ENCODE measurements around the gene ZBTB42. TPM values are rescaled to one million over a fixed set of nuclear protein-coding genes. Genes with fewer than 3 reads are reported as not detected.

Gene ZBTB42
- total RNA-seq, 4 donors from 2014 or later: 2.4 to 20.8 (median 12.5) TPM

- no peak overlapping the region for H3K4me3 ChIP-seq
- peaks cover 0 to 21% of the 10 kb centered on the region in 2 donors for H3K36me3 ChIP-seq
- H3K4me1 ChIP-seq: peaks cover 12 to 20% of the 10 kb centered on the region in 2 donors
- no peaks in the 10 kb centered on the region for H3K9me3 ChIP-seq
- H3K27ac ChIP-seq: no peak overlapping the region
- in situ Hi-C loops (cut with MboI; ENCODE audit: low sequenced_read_pairs in 4 of 4): no loop called here
- intact Hi-C loops (cut with DNase I; ENCODE audit: low total_unique reads): no loop called here
- no peak for TF ChIP-seq POLR2A (IDR thresholded peaks at IDR 0.05)
- no peak for ATAC-seq
- no peaks in the 10 kb centered on the region for H3K27me3 ChIP-seq
- no peak for DNase-seq
These were observed 13.2 kb upstream of the ZBTB42 start for GRCh38 chr14:104787736-104788135.

- TF ChIP-seq CTCF (IDR thresholded peaks at IDR 0.05 in 4 of 5, conservative IDR thresholded peaks at IDR 0.05 in 1 of 5) (no peak), POLR2A (IDR thresholded peaks at IDR 0.05) (no peak)
- Histone ChIP-seq H3K36me3 (peaks cover 0 to 21% of the 10 kb centered on the region in 2 donors), H3K27me3 (no peaks in the 10 kb centered on the region), H3K4me3 (no peak overlapping the region), H3K27ac (no peak overlapping the region), H3K9me3 (no peaks in the 10 kb centered on the region), H3K4me1 (peaks cover 18 to 25% of the 10 kb centered on the region in 2 donors)
- no peak for ATAC-seq
- in situ Hi-C loops (cut with MboI; ENCODE audit: low sequenced_read_pairs in 4 of 4): no loop called here
- intact Hi-C loops (cut with DNase I; ENCODE audit: low total_unique reads): no loop called here
- DNase-seq: no peak
These were observed 12.6 kb upstream of the ZBTB42 start for GRCh38 chr14:104788161-104788818.

GRCh38 chr14:104788873-104789663, 11.8 kb upstream of the ZBTB42 start:
- intact Hi-C loops (cut with DNase I; ENCODE audit: low total_unique reads) (no loop called here), in situ Hi-C loops (cut with MboI; ENCODE audit: low sequenced_read_pairs in 4 of 4) (no loop called here)
- Histone ChIP-seq H3K27ac (no peak overlapping the region), H3K27me3 (no peaks in the 10 kb centered on the region), H3K4me3 (no peak overlapping the region), H3K4me1 (peaks cover 26 to 33% of the 10 kb centered on the region in 2 donors), H3K9me3 (no peaks in the 10 kb centered on the region), H3K36me3 (peaks cover 0 to 21% of the 10 kb centered on the region in 2 donors)
- TF ChIP-seq POLR2A (IDR thresholded peaks at IDR 0.05) (no peak), CTCF (IDR thresholded peaks at IDR 0.05 in 4 of 5, conservative IDR thresholded peaks at IDR 0.05 in 1 of 5) (no peak)
- DNase-seq: no peak
- ATAC-seq: no peak

GRCh38 chr14:104789752-104790743, 10.9 kb upstream of the ZBTB42 start:
- Histone ChIP-seq H3K9me3 (no peaks in the 10 kb centered on the region), H3K4me3 (no peak overlapping the region), H3K36me3 (peaks cover 0 to 21% of the 10 kb centered on the region in 2 donors), H3K27me3 (no peaks in the 10 kb centered on the region), H3K4me1 (peaks cover 31 to 39% of the 10 kb centered on the region in 2 donors), H3K27ac (no peak overlapping the region)
- TF ChIP-seq CTCF (IDR thresholded peaks at IDR 0.05 in 4 of 5, conservative IDR thresholded peaks at IDR 0.05 in 1 of 5) (no peak), POLR2A (IDR thresholded peaks at IDR 0.05) (no peak)
- intact Hi-C loops (cut with DNase I; ENCODE audit: low total_unique reads) (no loop called here), in situ Hi-C loops (cut with MboI; ENCODE audit: low sequenced_read_pairs in 4 of 4) (no loop called here)
- ATAC-seq: no peak
- no peak for DNase-seq
